HL-60 (cell line): ENCODE results near the gene UCP3.

Source experiments
- DNase-seq, 2 experiments: peaks; one replicate each; pipeline ENCODE4 v3.0.0-alpha.2; 2010 to 2020; ENCODE audit warnings: low read depth in 1 of 2, low spot score in 1 of 2
- H3K27ac ChIP-seq: fragments of 250-450 bp; sonication (Bioruptor Pico); replicated peaks from 2 replicates; pipeline ENCODE4 v1.5.1; 2020; ENCODE audit warnings: mild to moderate bottlenecking, moderate library complexity
- H3K27me3 ChIP-seq: fragments of 250-450 bp; sonication (Bioruptor Pico); 2 replicates; pipeline ENCODE4 v1.5.1; 2021; ENCODE audit warnings: mild to moderate bottlenecking, moderate library complexity; ENCODE audit not compliant: insufficient read depth, poor library complexity, severe bottlenecking
- H3K4me3 ChIP-seq: replicated peaks from 2 replicates; pipeline ENCODE4 v1.5.1; 2011; ENCODE audit warnings: mild to moderate bottlenecking, control low read depth, low read length; ENCODE audit not compliant: insufficient read depth
- GABPA ChIP-seq: IDR thresholded peaks from 2 replicates; pipeline ENCODE4 v1.6.1; 2012; ENCODE audit warnings: low read depth
- POLR2AphosphoS5 ChIP-seq: IDR thresholded peaks from 2 replicates; pipeline ENCODE4 v1.6.1; 2012; ENCODE audit warnings: low read depth
- SPI1 ChIP-seq: IDR thresholded peaks from 2 replicates; pipeline ENCODE4 v1.6.1; 2012; ENCODE audit warnings: low read depth, mild to moderate bottlenecking, borderline replicate concordance
- TF ChIP-seq, protein P1 (sequence below): IDR thresholded peaks from 2 replicates; pipeline ENCODE4 v1.6.1; 2012; ENCODE audit warnings: low read depth; ENCODE audit not compliant: insufficient replicate concordance
- TF ChIP-seq, protein P2 (sequence below): IDR thresholded peaks from one replicate; pipeline ENCODE4 v1.5.1; 2011; ENCODE audit warnings: low read length, control low read depth, inconsistent platforms; ENCODE audit not compliant: insufficient read depth

The UCP3 gene

DNA sequence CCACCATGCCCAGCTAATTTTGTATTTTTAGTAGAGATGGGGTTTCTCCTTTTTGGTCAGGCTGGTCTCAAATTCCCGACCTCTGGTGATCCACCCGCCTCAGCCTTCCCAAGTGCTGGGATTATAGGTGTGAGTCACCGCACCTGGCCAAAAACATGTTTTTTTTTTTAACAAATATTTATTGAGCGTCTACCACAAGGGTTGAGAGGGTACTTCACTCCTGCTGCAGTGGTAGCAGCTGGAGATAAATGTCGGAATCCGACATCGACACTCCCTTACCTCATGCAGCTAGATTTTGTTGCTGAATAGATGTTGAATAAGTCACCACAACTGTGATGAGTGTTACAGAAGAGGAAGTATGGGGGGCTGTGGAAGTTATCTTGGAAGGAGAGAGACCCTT is 57.1 kb downstream of the UCP3 start:
- no peak for DNase-seq
- TF ChIP-seq, protein P1, sequence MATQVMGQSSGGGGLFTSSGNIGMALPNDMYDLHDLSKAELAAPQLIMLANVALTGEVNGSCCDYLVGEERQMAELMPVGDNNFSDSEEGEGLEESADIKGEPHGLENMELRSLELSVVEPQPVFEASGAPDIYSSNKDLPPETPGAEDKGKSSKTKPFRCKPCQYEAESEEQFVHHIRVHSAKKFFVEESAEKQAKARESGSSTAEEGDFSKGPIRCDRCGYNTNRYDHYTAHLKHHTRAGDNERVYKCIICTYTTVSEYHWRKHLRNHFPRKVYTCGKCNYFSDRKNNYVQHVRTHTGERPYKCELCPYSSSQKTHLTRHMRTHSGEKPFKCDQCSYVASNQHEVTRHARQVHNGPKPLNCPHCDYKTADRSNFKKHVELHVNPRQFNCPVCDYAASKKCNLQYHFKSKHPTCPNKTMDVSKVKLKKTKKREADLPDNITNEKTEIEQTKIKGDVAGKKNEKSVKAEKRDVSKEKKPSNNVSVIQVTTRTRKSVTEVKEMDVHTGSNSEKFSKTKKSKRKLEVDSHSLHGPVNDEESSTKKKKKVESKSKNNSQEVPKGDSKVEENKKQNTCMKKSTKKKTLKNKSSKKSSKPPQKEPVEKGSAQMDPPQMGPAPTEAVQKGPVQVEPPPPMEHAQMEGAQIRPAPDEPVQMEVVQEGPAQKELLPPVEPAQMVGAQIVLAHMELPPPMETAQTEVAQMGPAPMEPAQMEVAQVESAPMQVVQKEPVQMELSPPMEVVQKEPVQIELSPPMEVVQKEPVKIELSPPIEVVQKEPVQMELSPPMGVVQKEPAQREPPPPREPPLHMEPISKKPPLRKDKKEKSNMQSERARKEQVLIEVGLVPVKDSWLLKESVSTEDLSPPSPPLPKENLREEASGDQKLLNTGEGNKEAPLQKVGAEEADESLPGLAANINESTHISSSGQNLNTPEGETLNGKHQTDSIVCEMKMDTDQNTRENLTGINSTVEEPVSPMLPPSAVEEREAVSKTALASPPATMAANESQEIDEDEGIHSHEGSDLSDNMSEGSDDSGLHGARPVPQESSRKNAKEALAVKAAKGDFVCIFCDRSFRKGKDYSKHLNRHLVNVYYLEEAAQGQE = no peak
- TF ChIP-seq, protein P2, sequence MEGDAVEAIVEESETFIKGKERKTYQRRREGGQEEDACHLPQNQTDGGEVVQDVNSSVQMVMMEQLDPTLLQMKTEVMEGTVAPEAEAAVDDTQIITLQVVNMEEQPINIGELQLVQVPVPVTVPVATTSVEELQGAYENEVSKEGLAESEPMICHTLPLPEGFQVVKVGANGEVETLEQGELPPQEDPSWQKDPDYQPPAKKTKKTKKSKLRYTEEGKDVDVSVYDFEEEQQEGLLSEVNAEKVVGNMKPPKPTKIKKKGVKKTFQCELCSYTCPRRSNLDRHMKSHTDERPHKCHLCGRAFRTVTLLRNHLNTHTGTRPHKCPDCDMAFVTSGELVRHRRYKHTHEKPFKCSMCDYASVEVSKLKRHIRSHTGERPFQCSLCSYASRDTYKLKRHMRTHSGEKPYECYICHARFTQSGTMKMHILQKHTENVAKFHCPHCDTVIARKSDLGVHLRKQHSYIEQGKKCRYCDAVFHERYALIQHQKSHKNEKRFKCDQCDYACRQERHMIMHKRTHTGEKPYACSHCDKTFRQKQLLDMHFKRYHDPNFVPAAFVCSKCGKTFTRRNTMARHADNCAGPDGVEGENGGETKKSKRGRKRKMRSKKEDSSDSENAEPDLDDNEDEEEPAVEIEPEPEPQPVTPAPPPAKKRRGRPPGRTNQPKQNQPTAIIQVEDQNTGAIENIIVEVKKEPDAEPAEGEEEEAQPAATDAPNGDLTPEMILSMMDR = no peak
- TF ChIP-seq GABPA (no peak), SPI1 (no peak), POLR2AphosphoS5 (no peak)
- H3K4me3 ChIP-seq = no peak overlapping the region
- H3K27me3 ChIP-seq = no peaks in the 10 kb centered on the region
- H3K27ac ChIP-seq = no peak overlapping the region

DNA sequence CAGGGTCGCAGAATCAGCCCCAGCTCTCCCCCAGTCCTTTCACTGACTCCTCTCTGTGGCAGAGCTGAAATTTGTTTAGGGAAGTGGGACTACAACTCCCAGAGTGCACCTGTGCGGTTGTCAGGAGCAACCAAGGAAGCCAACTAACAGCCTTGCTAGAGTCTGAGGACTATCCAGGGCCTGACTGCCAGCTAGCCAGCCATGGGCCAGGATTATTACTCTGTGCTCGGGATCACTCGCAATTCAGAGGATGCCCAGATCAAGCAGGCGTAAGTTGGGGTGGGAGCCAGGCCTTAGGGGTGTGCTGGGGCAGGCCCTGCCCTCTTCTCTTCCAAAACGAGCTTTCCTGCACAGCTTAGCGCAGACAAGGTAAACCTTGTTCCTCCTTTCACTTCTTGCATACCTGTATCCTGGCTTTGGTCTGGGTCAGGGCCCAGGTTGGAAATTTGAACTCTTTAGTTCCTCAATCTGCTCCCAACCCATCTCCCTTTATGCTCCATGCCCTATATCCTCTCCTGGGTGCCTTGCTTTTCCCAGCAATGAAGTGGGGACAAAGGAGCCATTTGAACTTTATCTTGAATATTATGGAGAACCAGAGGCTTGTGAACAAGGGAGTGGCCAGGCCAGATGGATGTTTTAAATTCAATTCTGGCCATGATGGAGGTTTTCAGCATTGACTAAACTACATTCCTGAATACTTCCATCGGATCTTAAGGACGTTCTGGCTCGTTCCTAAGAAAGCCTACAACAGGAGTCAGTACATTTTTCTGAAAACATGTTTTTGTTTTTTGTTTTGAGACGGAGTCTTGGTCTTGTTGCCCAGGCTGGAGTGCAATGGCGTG is 57.8 kb downstream of the UCP3 start, which contains the start of gene DNAJB13:
Gene DNAJB13, plus strand, starts transcription at position 158 of the 842 bp plus-strand sequence. Its CDS starts 44 bp downstream, at position 202.
- no peak within 1 kb of the TSS for H3K27ac ChIP-seq
- TF ChIP-seq, protein P2 = no peak
- TF ChIP-seq GABPA (no peak), POLR2AphosphoS5 (no peak), SPI1 (peak; percentile 76)
- TF ChIP-seq, protein P1 = no peak
- no peaks in the 10 kb centered on the region for H3K27me3 ChIP-seq
- peak; percentile 18 to 50 for DNase-seq
- H3K4me3 ChIP-seq = no peak within 1 kb of the TSS
